ENCODE results near the gene DHDH. TPM values are rescaled to one million over a fixed set of nuclear protein-coding genes. Genes with fewer than 3 reads are reported as not detected.
A peak's percentile ranks its signal among the peaks of the same experiment; 100 is the strongest.

DHDH gene
- total RNA-seq, 1 donor from 2014 or later = not detected

DNA sequence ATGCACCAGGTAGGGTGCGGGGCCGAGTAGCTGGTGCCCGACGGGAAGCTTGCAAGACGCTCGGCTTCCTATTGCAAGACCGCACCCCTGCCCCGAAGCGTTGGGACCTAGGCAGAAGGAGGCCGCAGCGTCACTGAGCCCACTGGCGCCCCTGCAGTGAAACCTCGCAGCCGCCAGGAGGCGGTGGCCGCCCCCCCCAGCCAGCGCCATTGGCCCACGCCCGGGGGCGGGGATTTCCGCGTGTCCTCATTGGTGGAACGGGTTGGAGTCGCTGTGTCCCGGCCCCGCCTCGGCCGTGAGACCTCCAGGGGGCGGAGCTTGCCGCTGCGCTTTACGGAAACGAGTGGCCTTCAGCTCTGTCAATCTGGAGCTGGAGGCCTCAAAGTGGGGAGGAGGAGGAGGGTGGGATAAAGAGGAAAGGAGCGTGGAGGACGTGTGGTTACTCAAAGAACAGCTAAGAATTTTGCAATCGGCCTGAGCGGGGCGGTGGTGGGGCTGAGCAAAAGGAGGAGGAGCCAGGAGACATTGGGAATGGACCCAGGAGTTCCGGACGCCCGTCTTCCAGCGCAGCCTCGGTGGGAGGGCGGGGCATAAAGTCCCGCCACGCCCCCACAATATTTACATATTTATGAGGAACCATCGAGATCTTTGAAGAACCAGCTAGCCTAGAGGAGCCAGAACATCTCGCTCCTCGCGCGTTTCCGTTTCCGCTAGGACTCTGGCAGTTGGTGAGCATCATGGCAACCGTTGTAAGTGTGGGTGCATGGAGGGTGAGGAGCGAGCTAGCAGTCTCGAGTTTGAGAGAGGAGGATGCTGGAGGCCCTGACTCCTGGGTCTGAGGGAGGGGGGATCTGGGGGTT, 59.9 kb downstream of the DHDH start, which contains the start of the genes GYS1 and RUVBL2:
TSS of gene GYS1 (minus strand) at position 135 of the 860 bp plus-strand sequence. CDS start 197 bp downstream, outside the sequence.
TSS of gene RUVBL2 (plus strand) at position 713 of the 860 bp plus-strand sequence. CDS start at position 738, 25 bp downstream.
- Histone ChIP-seq H3K4me3 (peak within 1 kb of the TSS; percentile 58 to 81), H3K27ac (peak within 1 kb of the TSS; percentile 94), H3K27me3 (no peaks in the 10 kb centered on the region), H3K9me3 (no peaks in the 10 kb centered on the region), H3K36me3 (peaks cover 6 to 14% of the 10 kb centered on the region in 2 donors), H3K4me1 (peaks cover 21 to 26% of the 10 kb centered on the region in 2 donors)
- intact Hi-C loops (cut with DNase I) = loop anchor here (1.0 to 5.0 kb wide), 5 partner anchors 14 to 154 kb away; partner anchors contain the start of genes FTL, NUCB1 and SNRNP70
- DNase-seq (ENCODE audit: low spot score in 2 of 2) = peak; percentile 99 to 100
- TF ChIP-seq, protein P1, sequence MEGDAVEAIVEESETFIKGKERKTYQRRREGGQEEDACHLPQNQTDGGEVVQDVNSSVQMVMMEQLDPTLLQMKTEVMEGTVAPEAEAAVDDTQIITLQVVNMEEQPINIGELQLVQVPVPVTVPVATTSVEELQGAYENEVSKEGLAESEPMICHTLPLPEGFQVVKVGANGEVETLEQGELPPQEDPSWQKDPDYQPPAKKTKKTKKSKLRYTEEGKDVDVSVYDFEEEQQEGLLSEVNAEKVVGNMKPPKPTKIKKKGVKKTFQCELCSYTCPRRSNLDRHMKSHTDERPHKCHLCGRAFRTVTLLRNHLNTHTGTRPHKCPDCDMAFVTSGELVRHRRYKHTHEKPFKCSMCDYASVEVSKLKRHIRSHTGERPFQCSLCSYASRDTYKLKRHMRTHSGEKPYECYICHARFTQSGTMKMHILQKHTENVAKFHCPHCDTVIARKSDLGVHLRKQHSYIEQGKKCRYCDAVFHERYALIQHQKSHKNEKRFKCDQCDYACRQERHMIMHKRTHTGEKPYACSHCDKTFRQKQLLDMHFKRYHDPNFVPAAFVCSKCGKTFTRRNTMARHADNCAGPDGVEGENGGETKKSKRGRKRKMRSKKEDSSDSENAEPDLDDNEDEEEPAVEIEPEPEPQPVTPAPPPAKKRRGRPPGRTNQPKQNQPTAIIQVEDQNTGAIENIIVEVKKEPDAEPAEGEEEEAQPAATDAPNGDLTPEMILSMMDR (IDR thresholded peaks at IDR 0.05) = peak; percentile 98 to 100 (median 99)

DNA sequence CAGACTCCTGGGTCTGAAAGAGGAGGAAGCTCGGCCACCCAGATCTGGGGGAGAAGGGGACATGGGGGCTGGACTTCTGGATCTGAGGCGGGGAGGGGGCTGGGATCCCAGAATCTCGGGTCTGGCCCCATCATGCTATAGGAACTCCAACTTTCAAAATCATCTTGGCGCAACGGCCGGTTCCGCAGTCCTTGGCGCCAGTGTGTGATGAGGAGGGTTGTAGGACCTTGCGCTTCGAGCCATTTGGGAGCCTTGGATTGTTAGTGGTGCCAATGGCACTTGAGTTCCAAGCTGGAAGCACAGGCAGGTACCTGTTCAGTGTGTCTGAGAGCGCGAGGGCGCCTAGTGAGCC, 60.5 kb downstream of the DHDH start:
- no peak for DNase-seq (ENCODE audit: low spot score in 2 of 2)
- peaks cover 21 to 26% of the 10 kb centered on the region in 2 donors for H3K4me1 ChIP-seq
- peaks cover 3 to 8% of the 10 kb centered on the region in 2 donors for H3K36me3 ChIP-seq
- H3K27ac ChIP-seq = peak overlapping the region; percentile 94
- no peaks in the 10 kb centered on the region for H3K27me3 ChIP-seq
- intact Hi-C loops (cut with DNase I) = loop anchor here (5.0 kb wide), 1 partner anchor 153 kb away; no protein-coding TSS in a partner anchor
- no peaks in the 10 kb centered on the region for H3K9me3 ChIP-seq
- H3K4me3 ChIP-seq = peak overlapping the region; percentile 47 to 81
- TF ChIP-seq, protein P1 (IDR thresholded peaks at IDR 0.05) = no peak

Other genes with a start within 250 kb of the DHDH start
- gene FUT2, start 237.7 kb upstream of the DHDH start, total RNA-seq = not detected
- 0.32 TPM for gene MAMSTR, start 214.0 kb upstream of the DHDH start, total RNA-seq
- 85.9 TPM for gene RASIP1, start 193.1 kb upstream of the DHDH start, total RNA-seq
- not detected for gene IZUMO1, start 186.8 kb upstream of the DHDH start, total RNA-seq
- gene FUT1, start 181.1 kb upstream of the DHDH start, total RNA-seq = 3.8 TPM
- gene FGF21, start 178.2 kb upstream of the DHDH start, total RNA-seq = not detected
- gene BCAT2, start 122.7 kb upstream of the DHDH start, total RNA-seq = 42.4 TPM
- 9.8 TPM for gene HSD17B14, start 97.2 kb upstream of the DHDH start, total RNA-seq
- 237 TPM for gene PLEKHA4, start 65.1 kb upstream of the DHDH start, total RNA-seq
- 142 TPM for gene PPP1R15A, start 61.3 kb upstream of the DHDH start, total RNA-seq
- not detected for gene TULP2, start 35.0 kb upstream of the DHDH start, total RNA-seq
- gene NUCB1, start 33.4 kb upstream of the DHDH start, total RNA-seq = 505 TPM
- 182 TPM for gene BAX, start 21.2 kb downstream of the DHDH start, total RNA-seq
- gene FTL, start 31.6 kb downstream of the DHDH start, total RNA-seq = 7,736 TPM
- gene GYS1, start 59.6 kb downstream of the DHDH start, total RNA-seq = 21.8 TPM
- gene RUVBL2, start 60.2 kb downstream of the DHDH start, total RNA-seq = 106 TPM
- not detected for gene LHB, start 83.4 kb downstream of the DHDH start, total RNA-seq
- not detected for gene CGB3, start 90.6 kb downstream of the DHDH start, total RNA-seq
- not detected for gene CGB2, start 98.2 kb downstream of the DHDH start, total RNA-seq
- not detected for gene CGB1, start 103.2 kb downstream of the DHDH start, total RNA-seq
- gene CGB5, start 110.1 kb downstream of the DHDH start, total RNA-seq = not detected
- gene CGB8, start 115.4 kb downstream of the DHDH start, total RNA-seq = not detected
- 10.2 TPM for gene CGB7, start 124.0 kb downstream of the DHDH start, total RNA-seq
- gene NTF4, start 131.1 kb downstream of the DHDH start, total RNA-seq = not detected
- not detected for gene KCNA7, start 139.0 kb downstream of the DHDH start, total RNA-seq
- gene SNRNP70, start 151.8 kb downstream of the DHDH start, total RNA-seq = 185 TPM
- 42.1 TPM for gene LIN7B, start 180.7 kb downstream of the DHDH start, total RNA-seq
- gene C19orf73, start 185.4 kb downstream of the DHDH start, total RNA-seq = not detected
- gene PPFIA3, start 185.8 kb downstream of the DHDH start, total RNA-seq = 33.3 TPM
- not detected for gene HRC, start 221.7 kb downstream of the DHDH start, total RNA-seq
- 63.4 TPM for gene TRPM4, start 224.1 kb downstream of the DHDH start, total RNA-seq

Data from ascending aorta (tissue), 2 donors.